Measurements from ENCODE around the gene CRYBA2. TPM values are rescaled to one million over a fixed set of nuclear protein-coding genes. Genes with fewer than 3 reads are reported as not detected.

Gene CRYBA2
- total and polyA plus RNA-seq, 2 of the 8 experiments (the other 6 are each of a cell fraction or from before 2014, with no cell fraction given) = not detected

DNA sequence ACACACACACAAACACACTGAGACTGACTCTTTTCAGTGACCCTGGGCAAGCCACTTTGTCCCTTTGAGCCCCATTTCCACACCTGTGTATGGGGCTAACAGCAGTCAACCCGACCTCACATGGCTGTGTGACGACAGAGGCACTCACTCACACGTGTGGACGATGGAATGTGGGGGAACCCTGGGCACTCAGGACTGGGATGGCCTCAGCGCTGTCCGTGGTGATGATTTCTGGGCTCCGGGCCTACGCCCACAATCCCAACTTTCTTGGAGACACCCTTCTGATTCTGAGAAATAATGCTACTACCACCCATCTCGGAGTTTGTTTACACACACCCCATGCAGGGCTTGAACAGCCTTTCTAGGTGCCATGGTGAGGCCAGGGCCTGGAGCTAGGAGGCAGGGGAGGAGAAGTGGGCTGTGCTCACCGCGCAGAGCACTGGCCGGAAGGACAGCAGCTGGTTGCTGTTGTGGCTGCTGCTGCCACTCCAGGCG lies 1.5 kb downstream of the CRYBA2 start (continued):
- TF ChIP-seq TEAD4 (IDR thresholded peaks at IDR 0.05; ENCODE audit: low read depth, low read length) (peak; percentile 75), RNF2 (IDR thresholded peaks at IDR 0.05; ENCODE audit: borderline replicate concordance, low read depth, low read length, missing control alignments, poor library complexity, severe bottlenecking) (no peak), KDM5A (IDR thresholded peaks at IDR 0.05; ENCODE audit: low read length) (no peak), EZH2 (IDR thresholded peaks at IDR 0.05; ENCODE audit: low read depth, low read length, severe bottlenecking) (peak; percentile 72), SRF (IDR thresholded peaks at IDR 0.05; ENCODE audit: low read depth, low read length) (no peak), GTF2F1 (IDR thresholded peaks at IDR 0.05; ENCODE audit: borderline replicate concordance, low read depth, low read length) (no peak), ZNF274 (IDR thresholded peaks at IDR 0.05; ENCODE audit: borderline replicate concordance, extremely low read depth, low read length) (no peak), BACH1 (IDR thresholded peaks at IDR 0.05; ENCODE audit: low read length) (peak; percentile 20; the same call in 1 of the 2 replicates), TBP (IDR thresholded peaks at IDR 0.05; ENCODE audit: low read depth, low read length) (no peak), RXRA (IDR thresholded peaks at IDR 0.05; ENCODE audit: insufficient read depth, low read depth, low read length) (no peak), POU5F1 (IDR thresholded peaks at IDR 0.05; ENCODE audit: low read depth, low read length) (no peak), FOSL1 (IDR thresholded peaks at IDR 0.05; ENCODE audit: insufficient read depth, low read depth, low read length) (no peak), NANOG (IDR thresholded peaks at IDR 0.05; ENCODE audit: insufficient read depth, low read depth, low read length, poor library complexity, severe bottlenecking) (no peak), HDAC6 (IDR thresholded peaks at IDR 0.05; ENCODE audit: low read depth, low read length) (no peak), SIX5 (IDR thresholded peaks at IDR 0.05; ENCODE audit: low read depth, low read length) (no peak), SP4 (IDR thresholded peaks at IDR 0.05; ENCODE audit: low read length) (no peak), BCL11A (IDR thresholded peaks at IDR 0.05; ENCODE audit: low read depth in 2 of 2, low read length in 2 of 2) (no peak)
- TF ChIP-seq, protein P1, sequence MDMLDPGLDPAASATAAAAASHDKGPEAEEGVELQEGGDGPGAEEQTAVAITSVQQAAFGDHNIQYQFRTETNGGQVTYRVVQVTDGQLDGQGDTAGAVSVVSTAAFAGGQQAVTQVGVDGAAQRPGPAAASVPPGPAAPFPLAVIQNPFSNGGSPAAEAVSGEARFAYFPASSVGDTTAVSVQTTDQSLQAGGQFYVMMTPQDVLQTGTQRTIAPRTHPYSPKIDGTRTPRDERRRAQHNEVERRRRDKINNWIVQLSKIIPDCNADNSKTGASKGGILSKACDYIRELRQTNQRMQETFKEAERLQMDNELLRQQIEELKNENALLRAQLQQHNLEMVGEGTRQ (IDR thresholded peaks at IDR 0.05; ENCODE audit: low read length) = no peak
- TF ChIP-seq, protein P2, sequence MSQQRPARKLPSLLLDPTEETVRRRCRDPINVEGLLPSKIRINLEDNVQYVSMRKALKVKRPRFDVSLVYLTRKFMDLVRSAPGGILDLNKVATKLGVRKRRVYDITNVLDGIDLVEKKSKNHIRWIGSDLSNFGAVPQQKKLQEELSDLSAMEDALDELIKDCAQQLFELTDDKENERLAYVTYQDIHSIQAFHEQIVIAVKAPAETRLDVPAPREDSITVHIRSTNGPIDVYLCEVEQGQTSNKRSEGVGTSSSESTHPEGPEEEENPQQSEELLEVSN (IDR thresholded peaks at IDR 0.05) = no peak
